Panc1 (cell line): ENCODE data around the gene ZBTB6.

Experiments
- CTCF ChIP-seq: fragments of 450-650 bp; IDR thresholded peaks from 2 replicates; pipeline ENCODE4 v1.5.1; 2017; ENCODE audit warnings: mild to moderate bottlenecking
- POLR2AphosphoS5 ChIP-seq: IDR thresholded peaks from 2 replicates; pipeline ENCODE4 v1.6.1; 2012; ENCODE audit warnings: mild to moderate bottlenecking, low read depth, low read length, moderate library complexity
- REST ChIP-seq, 2 experiments: IDR thresholded peaks; 2 replicates each; pipeline ENCODE4 v1.6.1; 2011 to 2012; ENCODE audit warnings: low read depth in 2 of 2, control low read depth in 1 of 2, low read length in 1 of 2, mild to moderate bottlenecking in 1 of 2, moderate library complexity in 1 of 2; ENCODE audit not compliant: insufficient read depth in 1 of 2
- SIN3A ChIP-seq: IDR thresholded peaks from 2 replicates; pipeline ENCODE4 v1.6.1; 2012; ENCODE audit warnings: low read depth, mild to moderate bottlenecking, low read length, moderate library complexity, borderline replicate concordance; ENCODE audit not compliant: insufficient read depth

GRCh38 chr9:122936883-122937282 is 23.8 kb upstream of the ZBTB6 start:
- TF ChIP-seq CTCF (no peak), POLR2AphosphoS5 (no peak), REST (IDR thresholded peaks at IDR 0.05; ENCODE audit: insufficient read depth in 1 of 2, low read depth in 2 of 2, low read length in 1 of 2) (no peak), SIN3A (no peak)
